Tibial artery (tissue), 4 donors: ENCODE data around the gene CA6.

ENCODE experiments used
- DNase-seq, 2 donors: peaks; one replicate each; pipeline ENCODE4 v3.0.0-alpha.2; 2019
- H3K27ac ChIP-seq, 2 donors: fragments of 200-600 bp; sonication (generic) in 1 of 2; 1 replicate in 1 of 2; 2 replicates in 1 of 2; pipeline ENCODE4 v1.5.1; 2018 to 2019; ENCODE audit warnings: mild to moderate bottlenecking in 1 of 2
- H3K27me3 ChIP-seq, 2 donors: fragments of 200-600 bp; sonication (generic) in 1 of 2; one replicate each; pipeline versions ENCODE4 v1.5.1 to v1.6.0; 2016 to 2019
- H3K36me3 ChIP-seq, 3 donors: fragments of 200-600 bp; sonication (generic) in 2 of 3; one replicate each; pipeline ENCODE4 v1.5.1; 2016 to 2019; ENCODE audit warnings: mild to moderate bottlenecking in 2 of 3
- H3K4me1 ChIP-seq, 4 donors: fragments of 200-600 bp; sonication (generic) in 2 of 4; 1 replicate in 3 of 4; 2 replicates in 1 of 4; pipeline ENCODE4 v1.5.1; 2016 to 2019
- H3K4me3 ChIP-seq, 2 donors: fragments of 200-600 bp; sonication (generic) in 1 of 2; 1 replicate in 1 of 2; 2 replicates in 1 of 2; pipeline ENCODE4 v1.5.1; 2018 to 2019; ENCODE audit warnings: mild to moderate bottlenecking in 2 of 2
- H3K9me3 ChIP-seq, 3 donors: fragments of 200-600 bp; sonication (generic) in 1 of 3; one replicate each; pipeline ENCODE4 v1.5.1; 2016 to 2019
- intact Hi-C: fragments of 100-400 bp; cut with DNase I; formaldehyde crosslinking; loops from one replicate; pipeline ENCODE4 v1.15.0; 2023; ENCODE audit warnings: low total_unique reads
- TF ChIP-seq, protein P1 (sequence below), 2 experiments: fragments of 200-600 bp in 1 of 2; fragments of 450-650 bp in 1 of 2; IDR thresholded peaks; one replicate each; pipeline ENCODE4 v1.5.1; 2017 to 2019; ENCODE audit warnings: antibody characterized with exemption in 2 of 2, mild to moderate bottlenecking in 1 of 2, moderate library complexity in 1 of 2

CA6 gene

GRCh38 chr1:9009438-9010370, 64.0 kb downstream of the CA6 start:
- no peaks in the 10 kb centered on the region for H3K36me3 ChIP-seq
- DNase-seq = no peak

DNA sequence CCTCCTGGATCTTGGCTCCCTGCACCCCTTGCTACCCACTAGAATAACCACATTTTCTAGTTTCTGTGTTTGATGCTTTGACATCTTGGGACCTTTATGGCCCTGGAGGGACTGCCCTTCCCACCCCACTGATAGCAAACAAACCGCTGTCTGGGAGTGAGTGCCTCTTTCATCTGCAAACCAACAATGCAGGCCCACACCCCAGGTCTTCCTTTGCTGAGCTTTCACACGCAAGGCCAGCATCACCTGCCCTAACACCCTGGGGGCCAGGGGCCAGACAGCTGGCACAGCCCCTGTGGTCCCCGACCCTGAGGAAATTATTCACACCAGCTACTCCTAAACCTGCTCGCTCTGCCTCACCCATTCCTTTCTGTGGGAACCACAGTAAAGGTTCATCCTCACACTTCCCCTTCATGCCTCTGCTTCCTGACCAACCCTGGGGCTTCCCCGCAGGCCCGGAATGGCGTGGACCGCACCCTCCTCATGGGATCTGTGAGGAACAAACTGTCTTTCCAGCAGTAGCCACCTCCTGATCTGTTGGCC, 65.2 kb downstream of the CA6 start:
- H3K27ac ChIP-seq = no peak overlapping the region
- H3K4me3 ChIP-seq = no peak overlapping the region
- H3K36me3 ChIP-seq = no peaks in the 10 kb centered on the region
- H3K4me1 ChIP-seq = peaks cover 0 to 8% (median 0%) of the 10 kb centered on the region in 4 donors
- H3K9me3 ChIP-seq = no peaks in the 10 kb centered on the region
- H3K27me3 ChIP-seq = peaks cover 0 to 13% of the 10 kb centered on the region in 2 donors
- TF ChIP-seq, protein P1, sequence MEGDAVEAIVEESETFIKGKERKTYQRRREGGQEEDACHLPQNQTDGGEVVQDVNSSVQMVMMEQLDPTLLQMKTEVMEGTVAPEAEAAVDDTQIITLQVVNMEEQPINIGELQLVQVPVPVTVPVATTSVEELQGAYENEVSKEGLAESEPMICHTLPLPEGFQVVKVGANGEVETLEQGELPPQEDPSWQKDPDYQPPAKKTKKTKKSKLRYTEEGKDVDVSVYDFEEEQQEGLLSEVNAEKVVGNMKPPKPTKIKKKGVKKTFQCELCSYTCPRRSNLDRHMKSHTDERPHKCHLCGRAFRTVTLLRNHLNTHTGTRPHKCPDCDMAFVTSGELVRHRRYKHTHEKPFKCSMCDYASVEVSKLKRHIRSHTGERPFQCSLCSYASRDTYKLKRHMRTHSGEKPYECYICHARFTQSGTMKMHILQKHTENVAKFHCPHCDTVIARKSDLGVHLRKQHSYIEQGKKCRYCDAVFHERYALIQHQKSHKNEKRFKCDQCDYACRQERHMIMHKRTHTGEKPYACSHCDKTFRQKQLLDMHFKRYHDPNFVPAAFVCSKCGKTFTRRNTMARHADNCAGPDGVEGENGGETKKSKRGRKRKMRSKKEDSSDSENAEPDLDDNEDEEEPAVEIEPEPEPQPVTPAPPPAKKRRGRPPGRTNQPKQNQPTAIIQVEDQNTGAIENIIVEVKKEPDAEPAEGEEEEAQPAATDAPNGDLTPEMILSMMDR (IDR thresholded peaks at IDR 0.05) = no peak
- intact Hi-C loops = no loop called here
- peak; percentile 65 to 78 for DNase-seq

More at GRCh38 chr1:9009438-9010370, 64.0 kb downstream of the CA6 start:
- Histone ChIP-seq H3K27ac (no peak overlapping the region), H3K9me3 (no peaks in the 10 kb centered on the region), H3K27me3 (peaks cover 0 to 10% of the 10 kb centered on the region in 2 donors), H3K4me3 (no peak overlapping the region), H3K4me1 (peaks cover 0 to 15% (median 0%) of the 10 kb centered on the region in 4 donors)
- intact Hi-C loops = no loop called here
- TF ChIP-seq, protein P1 (IDR thresholded peaks at IDR 0.05) = peak in 1 of 2 experiments; percentile 15

DNA sequence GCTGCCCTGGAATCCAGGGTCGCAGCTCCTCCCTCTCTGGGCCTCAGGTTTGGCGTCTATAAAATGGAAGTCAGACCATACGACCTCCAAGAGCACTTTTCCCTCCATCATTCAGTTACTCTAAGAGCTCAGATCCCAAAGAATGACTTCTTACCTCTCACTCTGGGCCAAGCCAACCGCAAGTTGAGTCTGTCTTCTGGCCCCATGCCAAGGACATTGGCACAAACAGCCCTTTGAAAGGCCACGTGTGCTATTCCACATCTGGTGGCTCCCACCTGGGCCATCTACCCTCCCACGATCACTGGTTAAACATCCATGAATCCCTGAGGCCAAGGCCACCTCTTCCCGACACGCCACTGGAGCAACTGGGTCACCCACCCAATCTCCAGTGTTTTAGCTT, 68.2 kb downstream of the CA6 start:
- no peaks in the 10 kb centered on the region for H3K9me3 ChIP-seq
- intact Hi-C loops = no loop called here
- H3K27me3 ChIP-seq = peaks cover 0 to 17% of the 10 kb centered on the region in 2 donors
- no peak overlapping the region for H3K4me3 ChIP-seq
- H3K4me1 ChIP-seq = no peaks in the 10 kb centered on the region
- no peak for DNase-seq
- no peaks in the 10 kb centered on the region for H3K36me3 ChIP-seq
- TF ChIP-seq, protein P1 (IDR thresholded peaks at IDR 0.05) = no peak
- no peak overlapping the region for H3K27ac ChIP-seq

DNA sequence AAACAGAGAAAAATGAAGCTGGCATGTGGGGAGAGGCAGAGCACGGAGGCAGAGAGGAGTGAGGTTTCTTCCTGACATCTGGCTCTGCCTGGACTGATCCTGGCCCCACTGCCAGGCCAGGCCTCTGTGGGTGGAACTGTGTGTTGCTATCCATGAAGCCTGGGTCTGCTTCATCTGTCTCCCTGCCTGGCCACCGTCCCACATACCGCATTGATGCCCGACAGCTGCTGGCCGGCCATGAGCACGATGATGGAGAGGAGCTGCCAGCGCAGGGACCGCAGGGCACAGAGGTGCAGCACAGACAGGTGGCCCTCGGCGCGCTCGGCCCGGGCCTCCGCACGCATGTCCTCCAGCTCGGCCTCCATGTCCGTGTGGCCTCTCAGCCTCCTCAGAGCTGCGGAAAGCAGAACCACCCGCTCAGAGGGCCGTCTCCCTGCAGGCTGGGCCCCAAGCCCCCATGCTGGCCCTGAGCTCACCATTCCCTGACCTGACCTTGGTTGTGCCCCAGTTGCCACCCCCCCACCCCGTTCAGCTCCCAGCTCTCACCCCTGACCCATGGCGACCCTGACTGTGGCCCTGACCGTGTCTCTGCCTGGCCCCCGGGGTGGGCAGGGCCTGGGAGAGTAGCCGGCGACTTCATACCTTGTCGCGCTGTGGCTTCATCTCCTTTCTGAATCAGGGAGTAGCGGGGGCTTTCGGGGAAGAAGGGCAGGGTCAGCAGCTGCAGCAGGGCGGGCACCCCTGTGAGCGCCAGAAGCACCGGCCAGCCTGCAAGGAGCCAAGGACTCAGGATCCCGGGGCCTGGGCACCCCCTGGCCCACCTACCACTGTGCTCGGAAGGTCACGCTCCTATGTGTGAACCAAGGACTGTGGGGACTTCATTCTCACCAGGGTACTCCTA, 69.1 kb downstream of the CA6 start:
- intact Hi-C loops = no loop called here
- Histone ChIP-seq H3K36me3 (no peaks in the 10 kb centered on the region), H3K27me3 (peaks cover 0 to 17% of the 10 kb centered on the region in 2 donors), H3K27ac (no peak overlapping the region), H3K4me3 (no peak overlapping the region), H3K9me3 (no peaks in the 10 kb centered on the region), H3K4me1 (no peaks in the 10 kb centered on the region)
- DNase-seq = no peak
- TF ChIP-seq, protein P1 (IDR thresholded peaks at IDR 0.05) = no peak

GRCh38 chr1:9016455-9016854, 70.8 kb downstream of the CA6 start:
- H3K36me3 ChIP-seq = no peaks in the 10 kb centered on the region
- no peaks in the 10 kb centered on the region for H3K4me1 ChIP-seq
- DNase-seq = no peak
- no peak overlapping the region for H3K4me3 ChIP-seq
- H3K27me3 ChIP-seq = peaks cover 0 to 19% of the 10 kb centered on the region in 2 donors
- TF ChIP-seq, protein P1 (IDR thresholded peaks at IDR 0.05) = no peak
- no peak overlapping the region for H3K27ac ChIP-seq
- H3K9me3 ChIP-seq = no peaks in the 10 kb centered on the region
- intact Hi-C loops = no loop called here
